ENCODE data around the gene MEX3A.
A peak's percentile ranks its signal among the peaks of the same experiment; 100 is the strongest.
"Not testable (repeated sequence)": the region's sequence is repeated elsewhere in the genome, so short reads cannot be mapped to it uniquely, and the experiment has no call there.

MEX3A gene

DNA sequence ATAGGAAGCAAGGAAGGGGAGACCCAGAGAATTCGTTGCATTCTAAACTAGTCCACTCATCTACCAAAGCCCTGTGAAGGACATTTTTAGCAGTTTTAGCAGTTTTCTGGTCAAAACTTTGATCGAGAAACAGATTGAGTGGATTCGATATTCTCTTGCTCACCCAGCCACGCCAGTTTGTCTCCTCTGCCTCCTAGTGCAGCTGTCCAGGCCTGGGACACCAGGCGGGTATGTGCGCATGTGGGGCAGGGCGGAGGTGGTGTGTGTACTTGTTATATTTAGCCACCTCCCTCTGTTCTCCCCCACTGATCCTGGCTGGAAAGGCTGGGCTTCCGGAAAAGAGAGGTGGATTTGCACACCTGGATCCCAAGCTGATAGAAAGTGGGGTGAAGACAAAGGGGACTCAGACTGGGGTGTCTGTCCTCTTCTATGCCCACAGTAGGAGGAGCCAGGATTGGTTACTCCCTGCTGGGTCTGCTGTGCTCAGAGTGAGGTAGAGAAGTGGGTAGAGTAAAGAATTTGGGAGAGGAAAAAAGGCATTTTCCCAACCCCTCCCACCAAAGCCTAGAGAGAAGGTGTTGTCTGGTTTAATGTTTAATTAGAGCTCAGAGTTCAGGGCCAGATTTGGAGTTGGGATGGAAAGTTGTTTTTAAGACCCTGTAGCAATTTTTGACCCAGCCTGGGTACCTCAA lies 36.1 kb upstream of the MEX3A start:
- DNase-seq (ENCODE audit: low read depth): peak; percentile 59

DNA sequence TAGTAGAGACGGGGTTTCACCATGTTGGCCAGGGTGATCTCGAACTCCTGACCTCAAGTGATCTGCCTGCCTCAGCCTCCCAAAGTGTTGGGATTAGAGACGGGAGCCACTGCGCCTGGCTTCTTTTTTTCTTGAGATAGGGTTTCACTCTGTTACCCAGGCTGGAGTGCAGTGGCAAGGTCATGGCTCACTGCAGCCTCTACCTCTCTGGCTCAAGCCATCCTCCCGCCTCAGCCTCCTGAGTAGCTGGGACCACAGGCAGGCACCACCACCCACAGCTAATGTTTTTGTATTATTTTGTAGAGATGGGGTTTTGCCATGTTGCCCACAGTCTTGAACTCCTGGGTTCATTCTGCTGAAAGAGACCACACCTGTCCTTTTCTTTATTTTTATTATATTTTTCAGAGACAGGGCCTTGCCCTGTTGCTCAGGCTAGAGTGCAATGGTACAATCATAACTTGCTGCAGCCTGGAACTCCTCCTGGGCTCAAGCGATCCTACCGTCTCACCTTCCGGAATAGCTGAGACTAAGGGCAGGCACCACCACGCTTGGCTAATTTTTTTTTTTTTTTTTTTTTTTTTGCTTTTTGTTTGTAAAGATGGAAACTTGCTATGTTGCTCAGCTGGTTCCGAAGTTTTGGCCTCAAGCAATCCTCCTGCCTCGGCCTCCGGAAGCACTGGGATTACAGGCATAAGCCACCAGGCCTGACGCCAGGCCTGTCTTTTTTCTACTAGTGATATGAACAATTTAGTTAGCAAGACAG lies 35.3 kb upstream of the MEX3A start:
- DNase-seq (ENCODE audit: low read depth): no peak

DNA sequence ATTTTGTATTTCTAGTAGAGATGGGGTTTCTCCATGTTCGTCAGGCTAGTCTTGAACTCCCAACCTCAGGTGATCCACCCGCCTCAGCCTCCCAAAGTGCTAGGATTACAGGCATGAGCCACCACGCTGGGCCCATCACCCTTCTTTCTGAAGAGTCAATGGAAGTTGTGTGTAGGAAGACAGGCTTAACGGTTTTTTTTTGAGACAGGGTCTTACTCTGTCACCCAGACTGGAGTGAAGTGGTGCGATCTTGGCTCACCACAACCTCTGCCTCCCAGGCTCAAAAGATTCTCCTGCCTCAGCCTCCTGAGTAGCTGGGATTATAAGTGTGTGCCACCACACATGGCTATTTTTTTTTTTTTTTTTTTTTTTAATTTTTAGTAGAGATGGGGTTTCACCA lies 34.5 kb upstream of the MEX3A start:
- DNase-seq (ENCODE audit: low read depth): not testable (repeated sequence)

DNA sequence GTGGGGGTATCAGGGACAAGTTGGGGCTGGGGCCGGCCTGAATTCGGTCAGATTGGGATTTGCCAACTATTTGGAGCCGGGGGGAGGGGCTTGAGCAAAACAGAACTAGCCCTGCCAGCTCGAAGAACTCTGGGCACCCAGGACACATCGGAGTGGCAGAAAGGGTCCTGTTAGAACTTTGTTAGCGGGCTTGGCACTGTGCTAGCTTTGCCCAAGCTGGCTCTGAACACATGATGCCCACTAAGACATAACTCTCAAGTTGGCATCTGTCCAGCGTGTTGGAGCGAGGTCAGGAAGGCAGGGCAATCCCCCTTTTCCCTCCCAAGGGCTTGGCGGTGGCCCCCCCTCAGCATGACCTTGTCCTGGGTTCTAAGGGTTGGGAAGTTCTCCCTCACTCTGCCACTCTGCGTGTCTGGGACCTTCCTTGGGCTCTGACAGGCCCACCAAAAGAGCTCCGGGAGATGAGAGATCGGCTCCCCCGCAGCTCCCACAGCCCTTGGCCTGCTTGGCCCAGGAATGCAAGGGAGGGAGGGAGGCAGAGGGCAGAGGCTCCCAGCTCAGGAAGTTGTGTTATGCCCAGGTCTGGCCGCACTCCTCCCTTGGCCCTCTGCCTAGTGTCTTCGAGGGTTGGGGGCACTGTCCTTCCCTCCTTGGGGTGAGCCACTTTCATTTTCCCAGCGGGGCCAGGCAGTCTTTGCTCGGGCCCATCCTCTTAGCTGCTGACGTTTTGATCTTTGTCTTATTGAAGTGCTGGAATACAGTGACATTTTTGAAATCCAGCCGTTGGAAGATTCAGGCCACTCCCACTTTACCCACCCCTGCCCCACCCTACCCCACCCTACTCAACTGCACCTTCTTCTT lies 33.5 kb upstream of the MEX3A start:
- DNase-seq (ENCODE audit: low read depth): peak; percentile 77

DNA sequence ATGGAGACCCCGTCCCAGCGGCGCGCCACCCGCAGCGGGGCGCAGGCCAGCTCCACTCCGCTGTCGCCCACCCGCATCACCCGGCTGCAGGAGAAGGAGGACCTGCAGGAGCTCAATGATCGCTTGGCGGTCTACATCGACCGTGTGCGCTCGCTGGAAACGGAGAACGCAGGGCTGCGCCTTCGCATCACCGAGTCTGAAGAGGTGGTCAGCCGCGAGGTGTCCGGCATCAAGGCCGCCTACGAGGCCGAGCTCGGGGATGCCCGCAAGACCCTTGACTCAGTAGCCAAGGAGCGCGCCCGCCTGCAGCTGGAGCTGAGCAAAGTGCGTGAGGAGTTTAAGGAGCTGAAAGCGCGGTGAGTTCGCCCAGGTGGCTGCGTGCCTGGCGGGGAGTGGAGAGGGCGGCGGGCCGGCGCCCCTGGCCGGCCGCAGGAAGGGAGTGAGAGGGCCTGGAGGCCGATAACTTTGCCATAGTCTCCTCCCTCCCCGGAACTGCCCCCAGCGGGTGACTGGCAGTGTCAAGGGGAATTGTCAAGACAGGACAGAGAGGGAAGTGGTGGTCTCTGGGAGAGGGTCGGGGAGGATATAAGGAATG lies 32.8 kb upstream of the MEX3A start:
- DNase-seq (ENCODE audit: low read depth): peak; percentile 60

DNA sequence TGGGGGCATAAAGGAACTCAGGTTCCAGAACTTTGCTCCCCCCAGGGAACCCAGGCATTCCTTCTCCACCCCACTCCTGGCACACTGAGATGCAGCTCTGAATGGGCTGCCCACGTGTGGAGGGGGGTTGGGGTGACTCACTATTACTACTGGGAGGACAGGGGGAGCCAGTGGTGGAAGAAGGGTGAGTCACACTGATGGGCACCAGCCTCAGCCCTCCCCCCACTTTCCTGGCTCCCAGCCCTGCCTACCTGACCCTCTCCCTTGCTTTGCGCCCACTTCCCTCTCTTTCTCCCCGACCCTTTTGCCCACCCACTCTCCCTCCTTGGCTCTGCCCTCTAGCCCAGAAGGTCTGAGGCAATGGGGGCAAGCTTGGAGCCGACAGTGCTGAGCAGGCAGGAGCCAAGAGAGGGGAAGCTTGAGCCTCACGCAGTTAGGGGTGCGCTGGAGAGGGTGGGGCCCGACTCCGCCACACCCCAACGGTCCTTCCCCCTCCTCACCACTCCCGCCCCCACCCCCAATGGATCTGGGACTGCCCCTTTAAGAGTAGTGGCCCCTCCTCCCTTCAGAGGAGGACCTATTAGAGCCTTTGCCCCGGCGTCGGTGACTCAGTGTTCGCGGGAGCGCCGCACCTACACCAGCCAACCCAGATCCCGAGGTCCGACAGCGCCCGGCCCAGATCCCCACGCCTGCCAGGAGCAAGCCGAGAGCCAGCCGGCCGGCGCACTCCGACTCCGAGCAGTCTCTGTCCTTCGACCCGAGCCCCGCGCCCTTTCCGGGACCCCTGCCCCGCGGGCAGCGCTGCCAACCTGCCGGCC lies 32.0 kb upstream of the MEX3A start, which contains the start of gene LMNA:
TSS of gene LMNA (plus strand) at position 611 of the 818 bp plus-strand sequence. CDS start 208 bp downstream, outside the sequence.
- peak; percentile 98 for DNase-seq (ENCODE audit: low read depth)

DNA sequence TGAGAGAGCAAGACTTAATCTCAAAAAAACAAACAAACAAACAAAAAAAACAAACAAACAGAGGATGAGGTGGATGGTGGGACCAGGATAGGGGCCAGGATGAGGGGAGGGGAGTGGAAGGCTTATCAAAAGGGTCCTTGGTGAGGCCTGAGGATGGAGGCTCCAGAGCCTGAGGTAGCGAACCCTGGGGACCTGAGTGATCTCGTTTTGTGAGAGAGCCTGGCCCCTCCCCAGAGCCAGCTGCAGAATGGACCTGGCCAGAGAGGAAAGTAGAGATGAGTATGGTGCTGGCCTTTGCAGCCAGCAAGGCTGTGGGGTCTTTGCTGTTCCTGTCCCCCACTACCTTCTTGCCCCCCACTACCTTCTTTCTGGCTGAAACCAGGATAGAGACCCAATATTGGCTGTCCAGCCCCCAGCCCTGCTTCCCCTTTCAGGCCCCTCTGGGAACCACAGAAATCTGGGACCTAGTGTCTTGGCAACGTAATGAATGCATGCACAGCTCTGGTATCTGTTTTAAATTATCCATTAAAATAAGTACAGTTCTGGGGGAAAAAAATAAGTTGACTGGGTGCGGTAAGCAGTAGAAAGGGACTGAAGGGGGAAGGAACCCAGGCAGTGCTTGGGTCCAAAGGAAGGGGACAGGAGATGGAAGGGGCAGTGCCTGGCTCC lies 31.2 kb upstream of the MEX3A start:
- DNase-seq (ENCODE audit: low read depth): no peak

DNA sequence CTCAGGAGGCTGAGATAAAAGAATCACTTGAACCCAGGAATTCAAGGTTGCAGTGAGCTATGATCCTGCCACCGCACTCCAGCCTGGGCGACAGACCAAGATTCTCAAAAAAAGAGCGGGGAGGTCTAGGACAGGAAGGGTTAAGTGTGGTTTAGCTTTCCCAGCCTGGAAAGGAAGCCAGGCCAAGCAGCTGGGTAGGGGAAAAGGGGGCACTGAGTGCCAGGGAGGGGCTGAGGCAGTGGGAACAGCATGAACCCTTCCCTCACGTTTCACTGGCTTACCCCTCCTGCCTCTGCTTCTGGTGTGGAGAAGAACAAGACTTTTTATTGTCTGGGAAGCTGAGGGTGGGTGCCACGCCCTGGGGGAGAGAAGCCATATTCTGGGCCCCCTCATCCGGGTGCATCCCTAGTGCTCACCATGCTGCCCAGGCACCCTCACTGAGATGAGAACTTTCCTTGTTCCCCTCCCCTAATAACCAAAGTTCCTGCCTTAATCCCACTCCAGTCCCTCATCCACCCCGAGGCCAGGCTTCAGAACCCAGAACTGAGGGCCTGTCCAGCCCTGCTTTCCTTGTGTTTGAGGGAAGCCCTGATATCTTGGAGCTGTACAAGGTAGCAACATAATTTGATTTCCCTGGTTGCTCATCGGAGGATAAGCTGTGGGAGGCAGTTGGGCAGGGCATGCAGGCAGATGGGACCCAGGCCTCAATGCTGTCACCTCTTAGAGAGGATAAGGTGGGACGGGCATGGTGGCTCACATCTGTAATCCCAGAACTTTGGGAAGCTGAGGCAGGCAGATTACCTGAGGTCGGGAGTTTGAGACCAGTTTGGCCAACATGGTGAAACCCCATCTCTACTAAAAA lies 30.2 kb upstream of the MEX3A start:
- DNase-seq (ENCODE audit: low read depth): no peak

DNA sequence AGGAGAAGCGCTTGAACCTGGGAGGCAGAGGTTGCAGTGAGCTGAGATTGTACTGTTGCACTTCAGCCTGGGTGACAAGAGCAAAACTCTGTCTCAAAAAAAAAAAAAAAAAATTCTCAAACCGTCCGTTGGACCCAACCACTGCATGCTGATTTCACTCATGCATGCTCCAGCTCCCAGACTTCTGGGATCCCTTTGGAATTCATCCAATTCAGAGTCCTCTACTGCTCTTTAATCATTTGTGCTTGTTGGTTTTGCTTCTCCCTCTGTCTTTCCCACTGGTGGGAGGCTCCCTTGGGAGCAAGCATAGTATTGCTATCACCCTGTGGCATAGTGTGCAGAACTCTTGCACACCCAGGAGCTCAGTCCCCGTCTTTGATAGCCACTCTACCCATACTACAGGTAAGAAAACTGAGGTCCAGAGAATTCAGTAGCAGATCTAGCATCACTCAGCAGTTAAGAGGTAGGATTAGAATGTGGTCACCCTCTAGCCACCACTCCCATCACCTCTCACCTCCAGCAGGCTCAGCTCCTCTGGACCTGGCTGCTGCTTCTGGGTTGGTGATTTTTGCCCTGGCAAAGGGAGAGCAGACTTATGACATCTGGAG lies 29.2 kb upstream of the MEX3A start:
- DNase-seq (ENCODE audit: low read depth): no peak

DNA sequence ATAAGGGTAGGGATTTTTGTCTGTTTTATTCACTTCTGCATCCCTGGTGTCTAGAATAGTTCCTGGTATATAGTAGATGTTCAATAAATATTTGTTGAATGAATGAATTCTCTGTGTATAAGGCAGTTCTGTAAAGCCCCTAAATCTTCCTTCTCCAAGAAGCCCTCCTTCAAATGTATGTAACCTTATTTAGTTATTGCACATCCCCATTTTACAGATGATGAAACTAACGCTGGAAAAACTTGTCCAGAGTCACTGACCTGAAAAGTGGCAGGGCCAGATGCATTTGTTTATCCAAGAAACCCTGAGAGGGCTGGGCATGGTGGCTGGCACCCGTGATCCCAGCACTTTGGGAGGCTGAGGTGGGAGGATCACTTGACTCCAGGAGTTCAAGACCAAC lies 28.0 kb upstream of the MEX3A start:
- DNase-seq (ENCODE audit: low read depth): no peak

DNA sequence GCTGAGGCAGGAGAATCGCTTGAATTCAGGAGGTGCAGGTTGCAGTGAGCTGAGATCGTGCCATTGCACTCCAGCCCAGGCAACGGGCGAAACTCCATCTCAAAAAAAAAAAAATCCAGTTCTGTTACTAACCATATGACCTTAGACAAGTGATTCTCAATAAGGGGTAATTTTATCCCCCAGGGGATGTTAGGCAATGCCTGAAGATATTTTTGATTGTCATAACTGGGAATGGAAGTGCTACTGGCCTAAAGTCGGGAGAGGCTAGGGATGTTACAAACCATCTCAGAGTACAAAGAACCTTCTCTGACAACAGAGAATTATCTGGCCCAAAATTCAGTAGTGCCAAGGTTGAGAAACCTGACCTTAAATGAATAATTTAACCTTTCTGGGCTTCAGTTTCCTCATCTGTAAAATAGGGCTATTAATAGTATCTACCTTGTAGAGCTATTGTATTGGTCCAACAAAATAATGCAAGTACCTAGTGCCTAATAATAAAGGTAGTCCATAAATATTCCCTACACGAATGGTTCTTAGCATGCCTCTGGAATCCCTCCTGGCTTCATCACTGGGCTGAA lies 26.5 kb upstream of the MEX3A start:
- DNase-seq (ENCODE audit: low read depth): no peak

DNA sequence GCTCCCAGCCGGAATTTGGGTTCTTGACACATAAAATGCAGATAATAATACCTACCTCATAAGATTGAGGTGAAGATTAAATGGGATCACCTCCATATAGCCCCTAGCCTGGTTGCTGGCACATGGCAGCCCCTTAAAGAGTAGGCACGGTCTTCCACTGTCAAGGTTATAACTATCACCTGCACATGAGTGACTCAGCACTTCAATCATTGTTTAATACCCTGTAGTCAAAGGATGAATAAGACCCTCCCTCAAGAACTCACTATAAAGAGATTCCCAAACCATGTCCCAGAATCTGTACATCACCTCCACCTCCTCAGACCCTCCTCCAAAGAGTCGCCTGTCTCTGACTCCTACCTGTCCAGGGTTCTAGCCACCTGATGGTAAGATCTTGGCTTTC lies 25.8 kb upstream of the MEX3A start:
- no peak for DNase-seq (ENCODE audit: low read depth)

DNA sequence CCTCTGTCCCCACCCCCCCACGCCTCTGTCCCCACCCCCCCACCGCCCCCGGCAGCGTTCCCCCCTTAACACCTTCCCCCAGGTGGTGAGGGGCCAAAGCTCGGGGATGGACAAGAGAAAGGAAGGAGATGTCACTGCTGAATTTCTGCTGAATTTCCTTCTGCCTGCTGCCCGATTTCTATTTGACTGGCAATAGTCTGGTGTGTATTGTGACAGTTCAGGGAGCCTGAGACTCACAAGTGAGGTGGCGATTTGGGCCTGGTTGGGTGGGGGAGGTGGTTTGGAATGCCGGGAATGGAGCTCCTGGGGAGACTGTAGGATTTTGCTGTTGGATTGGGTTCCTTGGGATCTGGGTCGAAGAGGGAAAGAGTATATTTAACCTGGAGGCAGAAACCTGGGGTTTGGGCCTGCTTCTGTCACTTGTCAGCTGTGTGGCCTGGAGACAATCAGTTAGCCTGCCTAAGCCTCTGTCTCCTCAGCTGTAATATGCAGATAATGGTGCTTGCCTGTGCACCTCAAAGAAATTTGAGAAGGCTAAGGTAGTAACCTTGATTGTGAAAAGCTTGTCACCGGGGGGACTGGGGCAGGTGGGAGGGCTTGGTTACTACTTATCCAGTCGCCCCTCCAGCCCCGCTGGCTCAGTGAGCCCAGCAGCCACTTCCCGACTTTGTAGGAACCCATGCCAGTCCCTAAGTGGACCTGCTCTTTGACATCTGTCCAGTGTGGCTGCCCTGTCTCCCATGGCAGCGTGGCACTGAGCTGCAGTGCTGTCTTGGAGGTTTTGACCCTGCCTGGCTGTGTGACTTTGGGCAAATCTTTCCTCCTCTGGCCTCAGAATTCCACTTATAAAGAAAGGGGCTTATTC lies 24.6 kb upstream of the MEX3A start:
- DNase-seq (ENCODE audit: low read depth): no peak

DNA sequence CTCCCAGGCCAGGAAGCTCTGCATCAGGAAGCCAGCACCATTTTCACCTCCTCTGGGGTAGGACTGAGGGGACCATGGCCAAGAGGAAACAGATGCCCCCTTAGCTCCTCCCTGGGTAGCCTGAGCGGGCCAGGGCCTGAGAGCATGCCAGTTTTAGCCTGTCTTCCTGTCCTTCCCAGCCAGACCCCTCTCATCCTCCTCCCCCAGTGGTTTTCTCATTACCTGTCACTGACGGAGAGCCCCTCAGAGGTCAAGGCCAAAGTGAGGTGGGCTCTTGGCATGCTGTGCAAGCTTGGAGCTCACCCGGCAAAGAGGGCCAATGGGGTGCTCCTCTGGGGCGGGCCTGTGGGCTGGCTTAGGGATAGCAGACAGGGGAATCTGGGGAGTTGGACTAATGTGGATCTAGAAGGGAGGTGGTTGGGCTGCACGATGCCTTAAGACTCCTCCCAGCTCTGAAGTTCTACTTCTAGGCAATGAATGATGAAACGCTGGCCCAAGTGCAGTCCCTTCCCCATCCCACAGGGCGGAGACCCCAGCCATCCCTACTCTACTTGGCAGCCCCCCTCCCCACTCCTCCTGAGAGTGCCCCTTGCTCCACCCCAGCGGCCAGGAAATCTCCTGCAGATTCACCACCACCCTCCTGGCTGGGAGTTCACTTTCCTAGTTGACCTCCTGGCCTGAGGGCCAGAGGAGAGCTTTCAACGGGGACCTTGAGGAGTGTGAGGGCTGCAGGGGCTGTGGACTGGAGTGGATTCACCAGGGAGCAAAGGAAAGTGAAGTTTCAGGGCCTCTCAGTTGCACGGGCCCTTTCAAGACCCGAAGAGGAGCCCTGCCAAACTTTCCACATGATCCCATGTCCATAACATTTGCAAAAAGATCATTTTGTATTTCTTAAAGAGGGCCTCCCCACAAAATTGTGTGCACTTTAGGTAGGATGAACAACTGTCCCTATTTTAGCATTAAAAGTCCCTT lies 22.9 kb upstream of the MEX3A start:
- no peak for DNase-seq (ENCODE audit: low read depth)

DNA sequence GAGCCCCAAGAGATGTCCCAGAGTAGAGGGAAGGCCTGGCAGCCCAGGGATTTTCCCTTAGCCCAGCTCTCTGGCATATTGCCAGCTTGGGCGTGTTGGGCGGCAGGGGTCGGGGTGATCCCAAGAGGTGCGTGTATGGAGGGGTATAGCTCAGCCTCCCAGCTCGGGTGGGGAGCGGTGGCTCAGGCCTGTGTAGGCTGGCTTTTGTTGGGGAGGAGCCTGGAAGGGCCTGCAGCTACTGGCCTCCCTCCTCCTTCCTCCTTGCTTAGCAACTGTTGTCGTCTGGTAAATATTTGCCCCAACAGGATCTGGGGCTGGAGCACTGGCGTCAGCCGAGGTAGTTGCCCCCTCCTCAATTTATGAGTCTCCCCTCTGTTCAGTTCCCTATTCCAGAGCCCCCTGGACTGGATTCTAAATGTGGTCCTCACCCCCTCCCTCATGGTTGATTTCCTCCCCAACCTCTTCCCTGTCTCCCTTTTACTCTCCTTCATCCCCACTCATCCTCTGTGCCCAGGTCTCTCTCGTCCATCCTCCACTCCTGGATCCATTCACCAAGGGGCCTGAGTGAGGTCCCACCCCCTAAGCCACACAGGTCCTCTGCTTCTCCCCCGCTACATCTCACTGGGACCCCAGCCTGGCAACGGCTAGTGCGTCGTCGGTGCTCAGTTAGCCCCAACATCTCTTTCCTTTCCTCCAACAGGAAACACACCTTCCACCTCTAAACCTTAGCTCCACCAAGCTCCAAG lies 22.0 kb upstream of the MEX3A start:
- peak; percentile 70 for DNase-seq (ENCODE audit: low read depth)

DNA sequence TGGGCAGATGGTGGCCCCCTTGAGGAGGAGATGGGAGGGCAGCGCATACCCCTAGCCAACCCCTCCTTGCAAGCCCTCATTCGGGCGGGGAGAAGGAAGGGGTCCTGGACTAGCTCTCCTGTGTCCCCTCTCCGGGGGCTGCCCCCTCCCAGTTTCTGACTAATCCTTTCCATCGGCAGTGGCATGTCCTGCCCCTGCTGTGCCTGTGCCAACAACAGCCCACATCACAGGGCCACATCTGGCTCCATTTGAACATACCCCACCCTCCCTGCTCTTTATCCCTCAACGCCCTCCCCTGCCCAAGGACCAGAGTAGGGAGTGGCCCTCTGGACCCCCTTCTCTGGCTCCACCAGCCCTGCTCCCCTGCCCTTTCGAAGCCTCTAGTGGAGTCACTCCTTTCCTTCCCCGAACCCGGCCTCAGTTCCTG lies 21.3 kb upstream of the MEX3A start:
- DNase-seq (ENCODE audit: low read depth): no peak

Measured in ELR (cell line).